ENCODE data around the gene HHIPL2.

Gene HHIPL2

DNA sequence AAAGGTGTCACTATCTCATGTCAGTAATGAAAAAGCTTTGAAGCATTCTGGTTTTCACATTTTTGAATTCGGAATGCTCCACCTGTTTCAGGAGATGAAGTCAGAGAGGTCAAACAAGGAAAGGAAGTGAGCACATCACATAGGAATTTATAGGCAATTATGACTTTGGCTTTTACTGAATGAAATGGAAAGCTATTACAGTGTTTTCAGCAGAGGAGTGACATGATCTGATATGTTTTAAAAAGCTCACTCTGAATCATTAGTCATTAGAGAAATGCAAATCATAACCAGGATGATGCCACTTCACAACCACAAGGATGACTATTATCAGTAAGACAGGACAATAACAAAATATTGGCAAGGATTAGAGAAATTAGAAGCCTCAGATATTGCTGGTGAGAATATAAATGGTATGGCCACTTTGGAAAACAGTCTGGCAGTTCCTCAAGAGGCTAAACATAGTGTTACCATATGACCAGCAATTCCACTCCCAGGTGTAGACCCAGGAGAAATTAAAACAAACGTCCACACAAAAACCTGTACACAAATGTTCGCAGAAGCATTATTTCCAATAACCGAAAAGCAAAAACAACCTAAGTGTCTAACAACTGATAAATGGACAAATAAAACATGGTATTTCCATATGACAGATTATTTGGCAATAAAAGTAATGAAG, 34.3 kb upstream of the HHIPL2 start (continued):
- TF ChIP-seq, protein P1, sequence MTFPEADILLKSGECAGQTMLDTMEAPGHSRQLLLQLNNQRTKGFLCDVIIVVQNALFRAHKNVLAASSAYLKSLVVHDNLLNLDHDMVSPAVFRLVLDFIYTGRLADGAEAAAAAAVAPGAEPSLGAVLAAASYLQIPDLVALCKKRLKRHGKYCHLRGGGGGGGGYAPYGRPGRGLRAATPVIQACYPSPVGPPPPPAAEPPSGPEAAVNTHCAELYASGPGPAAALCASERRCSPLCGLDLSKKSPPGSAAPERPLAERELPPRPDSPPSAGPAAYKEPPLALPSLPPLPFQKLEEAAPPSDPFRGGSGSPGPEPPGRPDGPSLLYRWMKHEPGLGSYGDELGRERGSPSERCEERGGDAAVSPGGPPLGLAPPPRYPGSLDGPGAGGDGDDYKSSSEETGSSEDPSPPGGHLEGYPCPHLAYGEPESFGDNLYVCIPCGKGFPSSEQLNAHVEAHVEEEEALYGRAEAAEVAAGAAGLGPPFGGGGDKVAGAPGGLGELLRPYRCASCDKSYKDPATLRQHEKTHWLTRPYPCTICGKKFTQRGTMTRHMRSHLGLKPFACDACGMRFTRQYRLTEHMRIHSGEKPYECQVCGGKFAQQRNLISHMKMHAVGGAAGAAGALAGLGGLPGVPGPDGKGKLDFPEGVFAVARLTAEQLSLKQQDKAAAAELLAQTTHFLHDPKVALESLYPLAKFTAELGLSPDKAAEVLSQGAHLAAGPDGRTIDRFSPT (tag by site-specific recombination; IDR thresholded peaks at IDR 0.05) = peak; percentile 76

DNA sequence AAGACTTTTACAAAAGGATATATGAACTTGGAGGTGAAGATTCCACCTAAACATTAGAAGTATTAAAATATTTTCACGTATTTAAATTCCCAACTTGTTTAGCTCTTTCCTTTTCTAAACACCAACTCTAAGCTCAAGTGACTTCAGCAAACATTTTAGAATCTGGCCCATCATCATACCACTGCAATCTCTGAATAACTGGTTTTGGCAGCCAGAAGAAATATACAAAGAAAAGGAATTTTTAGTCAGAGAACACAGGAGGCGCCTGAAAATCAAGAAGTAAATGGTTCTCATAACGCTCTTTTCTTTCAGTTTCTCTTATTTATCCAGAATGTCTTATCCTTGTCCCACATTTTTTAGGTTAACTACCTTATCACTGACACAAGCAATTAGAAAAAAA, 31.4 kb upstream of the HHIPL2 start:
- peaks cover 19 to 50% of the 10 kb centered on the region in 2 experiments for H3K36me3 ChIP-seq (ENCODE audit: control insufficient read depth in 2 of 2, insufficient read depth in 1 of 2, low read length in 2 of 2)
- TF ChIP-seq ZNF654 (tag by site-specific recombination; IDR thresholded peaks at IDR 0.05; ENCODE audit: low read depth) = no peak
- TF ChIP-seq ZNF184 (tag by site-specific recombination; IDR thresholded peaks at IDR 0.05) = no peak
- TF ChIP-seq ZNF292 (tag by site-specific recombination; IDR thresholded peaks at IDR 0.05; ENCODE audit: borderline replicate concordance, low read depth) = no peak
- no peak for TF ChIP-seq ZNF473 (tag by site-specific recombination; IDR thresholded peaks at IDR 0.05)
- TF ChIP-seq ZNF530 (tag by site-specific recombination; IDR thresholded peaks at IDR 0.05; ENCODE audit: low read depth) = no peak
- no peak for TF ChIP-seq FEZF1 (tag by site-specific recombination; IDR thresholded peaks at IDR 0.05)
- TF ChIP-seq MYNN (tag by site-specific recombination; IDR thresholded peaks at IDR 0.05; ENCODE audit: borderline replicate concordance) = no peak
- TF ChIP-seq ZFP3 (tag by site-specific recombination; IDR thresholded peaks at IDR 0.05; ENCODE audit: low read depth) = no peak
- TF ChIP-seq ZEB2 (tag by site-specific recombination; IDR thresholded peaks at IDR 0.05) = no peak
- H3K4me1 ChIP-seq (ENCODE audit: control insufficient read depth, insufficient read depth, low read length) = no peaks in the 10 kb centered on the region
- no peaks in the 10 kb centered on the region for H3K9me3 ChIP-seq (ENCODE audit: control insufficient read depth, insufficient read depth, low read depth, low read length)
- CTCF ChIA-PET = interaction anchor here (1.5 kb wide), 1 partner anchor 18 kb away, joined by 3 read pairs; no protein-coding TSS in a partner anchor
- H3K4me3 ChIP-seq (ENCODE audit: low read depth, low read length) = no peak overlapping the region
- POLR2A ChIA-PET = no interaction called here
- no peak overlapping the region for H3K27ac ChIP-seq (ENCODE audit: extremely low read depth, low read depth, low read length)

DNA sequence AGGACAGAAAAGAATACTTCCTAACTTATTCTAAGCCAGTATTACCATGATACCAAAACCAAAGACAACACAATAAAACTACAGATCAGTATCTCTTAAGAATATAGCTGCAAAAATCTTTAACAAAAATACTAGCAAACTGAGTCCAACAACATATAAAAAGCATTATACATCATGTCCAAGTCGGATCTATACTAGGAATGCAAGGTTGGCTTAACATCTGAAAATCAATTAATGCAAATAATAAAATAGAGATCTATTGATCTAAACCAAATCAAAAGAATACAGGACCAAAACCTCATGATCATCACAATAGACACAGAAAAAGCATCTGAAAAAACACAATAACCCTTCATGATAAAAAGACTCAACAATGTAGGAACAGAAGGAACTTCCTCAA, 22.9 kb upstream of the HHIPL2 start:
- H3K27ac ChIP-seq (ENCODE audit: extremely low read depth, low read depth, low read length) = no peak overlapping the region
- H3K9me3 ChIP-seq (ENCODE audit: control insufficient read depth, insufficient read depth, low read depth, low read length) = no peaks in the 10 kb centered on the region
- ChIA-PET CTCF (interaction anchor here (0.7 to 1.5 kb wide), 2 partner anchors 10 to 64 kb away, joined by 6 to 7 read pairs; no protein-coding TSS in a partner anchor), POLR2A (no interaction called here)
- peaks cover 11 to 51% of the 10 kb centered on the region in 2 experiments for H3K36me3 ChIP-seq (ENCODE audit: control insufficient read depth in 2 of 2, insufficient read depth in 1 of 2, low read length in 2 of 2)
- no peak overlapping the region for H3K4me3 ChIP-seq (ENCODE audit: low read depth, low read length)
- H3K4me1 ChIP-seq (ENCODE audit: control insufficient read depth, insufficient read depth, low read length) = no peaks in the 10 kb centered on the region
- TF ChIP-seq ZNF473 (tag by site-specific recombination; IDR thresholded peaks at IDR 0.05) = no peak
- TF ChIP-seq, protein P2, sequence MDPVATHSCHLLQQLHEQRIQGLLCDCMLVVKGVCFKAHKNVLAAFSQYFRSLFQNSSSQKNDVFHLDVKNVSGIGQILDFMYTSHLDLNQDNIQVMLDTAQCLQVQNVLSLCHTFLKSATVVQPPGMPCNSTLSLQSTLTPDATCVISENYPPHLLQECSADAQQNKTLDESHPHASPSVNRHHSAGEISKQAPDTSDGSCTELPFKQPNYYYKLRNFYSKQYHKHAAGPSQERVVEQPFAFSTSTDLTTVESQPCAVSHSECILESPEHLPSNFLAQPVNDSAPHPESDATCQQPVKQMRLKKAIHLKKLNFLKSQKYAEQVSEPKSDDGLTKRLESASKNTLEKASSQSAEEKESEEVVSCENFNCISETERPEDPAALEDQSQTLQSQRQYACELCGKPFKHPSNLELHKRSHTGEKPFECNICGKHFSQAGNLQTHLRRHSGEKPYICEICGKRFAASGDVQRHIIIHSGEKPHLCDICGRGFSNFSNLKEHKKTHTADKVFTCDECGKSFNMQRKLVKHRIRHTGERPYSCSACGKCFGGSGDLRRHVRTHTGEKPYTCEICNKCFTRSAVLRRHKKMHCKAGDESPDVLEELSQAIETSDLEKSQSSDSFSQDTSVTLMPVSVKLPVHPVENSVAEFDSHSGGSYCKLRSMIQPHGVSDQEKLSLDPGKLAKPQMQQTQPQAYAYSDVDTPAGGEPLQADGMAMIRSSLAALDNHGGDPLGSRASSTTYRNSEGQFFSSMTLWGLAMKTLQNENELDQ (tag by site-specific recombination; IDR thresholded peaks at IDR 0.05; ENCODE audit: low read depth) = no peak
- no peak for TF ChIP-seq ZNF558 (tag by site-specific recombination; IDR thresholded peaks at IDR 0.05)
- TF ChIP-seq ZNF416 (tag by site-specific recombination; IDR thresholded peaks at IDR 0.05) = no peak
- no peak for TF ChIP-seq GLIS2 (tag by site-specific recombination; IDR thresholded peaks at IDR 0.05)
- TF ChIP-seq, protein P1 (tag by site-specific recombination; IDR thresholded peaks at IDR 0.05) = no peak
- no peak for TF ChIP-seq ZNF292 (tag by site-specific recombination; IDR thresholded peaks at IDR 0.05; ENCODE audit: borderline replicate concordance, low read depth)
- TF ChIP-seq ZNF138 (tag by site-specific recombination; IDR thresholded peaks at IDR 0.05; ENCODE audit: borderline replicate concordance) = no peak
- TF ChIP-seq ZNF2 (tag by site-specific recombination; IDR thresholded peaks at IDR 0.05) = no peak
- TF ChIP-seq, protein P3, sequence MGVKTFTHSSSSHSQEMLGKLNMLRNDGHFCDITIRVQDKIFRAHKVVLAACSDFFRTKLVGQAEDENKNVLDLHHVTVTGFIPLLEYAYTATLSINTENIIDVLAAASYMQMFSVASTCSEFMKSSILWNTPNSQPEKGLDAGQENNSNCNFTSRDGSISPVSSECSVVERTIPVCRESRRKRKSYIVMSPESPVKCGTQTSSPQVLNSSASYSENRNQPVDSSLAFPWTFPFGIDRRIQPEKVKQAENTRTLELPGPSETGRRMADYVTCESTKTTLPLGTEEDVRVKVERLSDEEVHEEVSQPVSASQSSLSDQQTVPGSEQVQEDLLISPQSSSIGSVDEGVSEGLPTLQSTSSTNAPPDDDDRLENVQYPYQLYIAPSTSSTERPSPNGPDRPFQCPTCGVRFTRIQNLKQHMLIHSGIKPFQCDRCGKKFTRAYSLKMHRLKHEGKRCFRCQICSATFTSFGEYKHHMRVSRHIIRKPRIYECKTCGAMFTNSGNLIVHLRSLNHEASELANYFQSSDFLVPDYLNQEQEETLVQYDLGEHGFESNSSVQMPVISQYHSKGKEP (tag by site-specific recombination; IDR thresholded peaks at IDR 0.05) = no peak
- TF ChIP-seq YY2 (tag by site-specific recombination; IDR thresholded peaks at IDR 0.05) = no peak
- no peak for TF ChIP-seq ZNF24 (tag by site-specific recombination; IDR thresholded peaks at IDR 0.05)
- TF ChIP-seq, protein P4, sequence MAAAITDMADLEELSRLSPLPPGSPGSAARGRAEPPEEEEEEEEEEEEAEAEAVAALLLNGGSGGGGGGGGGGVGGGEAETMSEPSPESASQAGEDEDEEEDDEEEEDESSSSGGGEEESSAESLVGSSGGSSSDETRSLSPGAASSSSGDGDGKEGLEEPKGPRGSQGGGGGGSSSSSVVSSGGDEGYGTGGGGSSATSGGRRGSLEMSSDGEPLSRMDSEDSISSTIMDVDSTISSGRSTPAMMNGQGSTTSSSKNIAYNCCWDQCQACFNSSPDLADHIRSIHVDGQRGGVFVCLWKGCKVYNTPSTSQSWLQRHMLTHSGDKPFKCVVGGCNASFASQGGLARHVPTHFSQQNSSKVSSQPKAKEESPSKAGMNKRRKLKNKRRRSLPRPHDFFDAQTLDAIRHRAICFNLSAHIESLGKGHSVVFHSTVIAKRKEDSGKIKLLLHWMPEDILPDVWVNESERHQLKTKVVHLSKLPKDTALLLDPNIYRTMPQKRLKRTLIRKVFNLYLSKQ (tag by site-specific recombination; IDR thresholded peaks at IDR 0.05; ENCODE audit: borderline replicate concordance) = no peak
